ENCODE results near the gene AFP.

The AFP gene

DNA sequence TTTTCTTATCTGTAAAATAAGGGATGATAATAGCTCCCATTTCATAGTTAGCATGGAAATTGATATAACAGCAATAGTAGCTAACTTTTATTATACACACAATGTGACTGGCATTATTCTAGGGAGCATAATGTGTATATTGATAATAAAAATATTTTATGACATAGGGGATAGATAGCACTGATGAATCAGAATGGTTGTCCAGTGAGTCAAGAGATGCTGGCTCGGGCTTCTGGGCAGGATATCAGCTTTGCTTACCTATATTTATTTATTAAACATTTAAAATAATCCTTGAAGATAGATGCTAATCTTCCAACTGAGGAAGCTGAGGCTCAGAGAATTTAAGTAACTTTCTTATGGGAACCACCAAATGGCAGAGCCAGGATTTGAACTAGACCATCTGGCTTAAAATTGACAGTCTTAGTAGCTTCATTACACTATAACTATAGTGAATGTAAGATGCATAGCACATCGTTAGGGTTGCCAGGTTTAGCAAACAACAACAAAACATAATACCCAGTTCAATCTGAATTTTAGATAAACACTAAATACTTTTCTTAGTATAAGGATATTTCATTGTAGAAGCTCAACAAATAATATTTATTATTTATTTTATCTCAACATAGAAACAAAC, 2.7 kb downstream of the AFP start:
- H3K27ac Mint-ChIP-seq = no peak overlapping the region
- no peaks in the 10 kb centered on the region for H3K9me3 Mint-ChIP-seq
- H3K4me1 Mint-ChIP-seq = no peaks in the 10 kb centered on the region
- peaks cover 3% of the 10 kb centered on the region for H3K36me3 Mint-ChIP-seq (ENCODE audit: low read depth)
- H3K4me3 Mint-ChIP-seq = no peak overlapping the region
- H3K27me3 Mint-ChIP-seq (ENCODE audit: low read depth) = no peaks in the 10 kb centered on the region
- TF ChIP-seq, protein P1, sequence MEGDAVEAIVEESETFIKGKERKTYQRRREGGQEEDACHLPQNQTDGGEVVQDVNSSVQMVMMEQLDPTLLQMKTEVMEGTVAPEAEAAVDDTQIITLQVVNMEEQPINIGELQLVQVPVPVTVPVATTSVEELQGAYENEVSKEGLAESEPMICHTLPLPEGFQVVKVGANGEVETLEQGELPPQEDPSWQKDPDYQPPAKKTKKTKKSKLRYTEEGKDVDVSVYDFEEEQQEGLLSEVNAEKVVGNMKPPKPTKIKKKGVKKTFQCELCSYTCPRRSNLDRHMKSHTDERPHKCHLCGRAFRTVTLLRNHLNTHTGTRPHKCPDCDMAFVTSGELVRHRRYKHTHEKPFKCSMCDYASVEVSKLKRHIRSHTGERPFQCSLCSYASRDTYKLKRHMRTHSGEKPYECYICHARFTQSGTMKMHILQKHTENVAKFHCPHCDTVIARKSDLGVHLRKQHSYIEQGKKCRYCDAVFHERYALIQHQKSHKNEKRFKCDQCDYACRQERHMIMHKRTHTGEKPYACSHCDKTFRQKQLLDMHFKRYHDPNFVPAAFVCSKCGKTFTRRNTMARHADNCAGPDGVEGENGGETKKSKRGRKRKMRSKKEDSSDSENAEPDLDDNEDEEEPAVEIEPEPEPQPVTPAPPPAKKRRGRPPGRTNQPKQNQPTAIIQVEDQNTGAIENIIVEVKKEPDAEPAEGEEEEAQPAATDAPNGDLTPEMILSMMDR (IDR thresholded peaks at IDR 0.05; ENCODE audit: unreplicated experiment in 3 of 3) = no peak

DNA sequence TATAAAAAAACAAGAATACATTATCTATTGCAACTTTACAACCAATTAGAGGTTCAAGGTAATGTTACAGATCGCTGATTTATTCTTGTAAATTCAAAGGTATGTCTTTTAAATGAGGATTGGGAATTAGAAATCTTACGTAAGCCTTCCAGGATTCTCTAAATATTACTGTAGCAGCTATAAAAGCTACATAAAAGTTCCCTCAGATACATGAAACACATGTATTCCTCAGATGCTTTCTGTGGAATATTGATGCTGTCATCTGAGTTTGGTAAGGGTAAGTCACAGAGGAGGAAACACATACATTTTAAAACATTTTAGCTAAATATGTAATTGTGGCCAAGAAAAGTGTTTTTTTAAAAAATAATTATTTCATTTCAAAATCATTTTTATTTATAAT, 3.4 kb downstream of the AFP start:
- Mint-ChIP-seq H3K4me1 (no peaks in the 10 kb centered on the region), H3K9me3 (no peaks in the 10 kb centered on the region), H3K27me3 (ENCODE audit: low read depth) (no peaks in the 10 kb centered on the region), H3K27ac (no peak overlapping the region), H3K4me3 (no peak overlapping the region), H3K36me3 (ENCODE audit: low read depth) (peaks cover 3% of the 10 kb centered on the region)
- TF ChIP-seq, protein P1 (IDR thresholded peaks at IDR 0.05; ENCODE audit: unreplicated experiment in 3 of 3) = no peak

DNA sequence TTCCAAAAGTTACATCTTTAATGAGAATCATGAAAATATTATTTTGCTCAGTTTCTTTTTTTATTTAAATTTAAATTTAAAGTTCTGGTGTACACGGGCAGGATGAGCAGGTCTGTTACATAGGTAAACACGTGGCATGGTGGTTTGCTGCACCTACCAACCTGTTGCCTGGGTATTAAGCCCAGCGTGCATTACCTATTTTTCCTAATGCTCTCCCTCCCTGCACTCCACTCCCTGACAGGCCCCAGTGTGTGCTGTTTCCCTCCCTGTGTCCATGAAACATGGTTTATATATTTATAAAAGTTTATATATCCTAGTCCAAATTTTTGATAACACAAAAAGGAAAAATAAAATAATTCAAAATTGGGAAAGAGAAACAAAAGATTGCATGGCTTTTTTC, 4.0 kb downstream of the AFP start:
- Mint-ChIP-seq H3K4me3 (no peak overlapping the region), H3K27ac (no peak overlapping the region), H3K27me3 (ENCODE audit: low read depth) (no peaks in the 10 kb centered on the region), H3K36me3 (ENCODE audit: low read depth) (peaks cover 3% of the 10 kb centered on the region), H3K4me1 (no peaks in the 10 kb centered on the region), H3K9me3 (no peaks in the 10 kb centered on the region)
- TF ChIP-seq, protein P1 (IDR thresholded peaks at IDR 0.05; ENCODE audit: unreplicated experiment in 3 of 3) = no peak

DNA sequence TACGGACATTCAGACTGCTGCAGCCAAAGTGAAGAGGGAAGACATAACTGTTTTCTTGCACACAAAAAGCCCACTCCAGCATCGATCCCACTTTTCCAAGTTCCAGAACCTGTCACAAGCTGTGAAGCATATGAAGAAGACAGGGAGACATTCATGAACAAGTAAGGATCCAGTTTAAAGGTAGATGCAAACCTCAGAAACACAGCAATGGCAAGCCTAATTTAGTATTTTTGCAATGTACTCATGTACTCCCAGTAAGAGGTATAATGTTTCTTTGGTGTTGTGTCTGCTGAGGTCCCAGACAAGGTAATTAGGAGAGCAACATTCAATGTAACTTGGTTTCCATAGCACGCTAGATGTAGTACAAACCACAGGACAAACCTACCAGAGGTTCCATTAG, 4.6 kb downstream of the AFP start:
- Mint-ChIP-seq H3K9me3 (no peaks in the 10 kb centered on the region), H3K27me3 (ENCODE audit: low read depth) (no peaks in the 10 kb centered on the region), H3K4me1 (no peaks in the 10 kb centered on the region), H3K36me3 (ENCODE audit: low read depth) (peaks cover 3% of the 10 kb centered on the region), H3K4me3 (no peak overlapping the region), H3K27ac (no peak overlapping the region)
- TF ChIP-seq, protein P1 (IDR thresholded peaks at IDR 0.05; ENCODE audit: unreplicated experiment in 3 of 3) = no peak

DNA sequence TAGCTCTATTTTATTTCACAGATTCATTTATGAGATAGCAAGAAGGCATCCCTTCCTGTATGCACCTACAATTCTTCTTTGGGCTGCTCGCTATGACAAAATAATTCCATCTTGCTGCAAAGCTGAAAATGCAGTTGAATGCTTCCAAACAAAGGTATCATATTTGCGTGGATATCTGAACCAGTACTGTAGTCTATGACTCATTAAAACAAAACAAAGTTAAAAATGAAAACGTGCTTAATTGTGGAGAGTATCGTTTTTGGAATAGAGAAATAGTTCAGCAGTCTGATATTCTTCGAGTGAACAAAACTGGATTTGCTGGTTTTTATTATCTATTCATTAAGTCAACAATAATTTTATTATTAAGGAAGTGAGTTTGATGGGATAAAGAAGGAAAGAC, 6.3 kb downstream of the AFP start:
- Mint-ChIP-seq H3K4me1 (no peaks in the 10 kb centered on the region), H3K27ac (no peak overlapping the region), H3K9me3 (no peaks in the 10 kb centered on the region), H3K4me3 (no peak overlapping the region), H3K27me3 (ENCODE audit: low read depth) (peaks cover 4% of the 10 kb centered on the region), H3K36me3 (ENCODE audit: low read depth) (peaks cover 3% of the 10 kb centered on the region)
- TF ChIP-seq, protein P1 (IDR thresholded peaks at IDR 0.05; ENCODE audit: unreplicated experiment in 3 of 3) = no peak

DNA sequence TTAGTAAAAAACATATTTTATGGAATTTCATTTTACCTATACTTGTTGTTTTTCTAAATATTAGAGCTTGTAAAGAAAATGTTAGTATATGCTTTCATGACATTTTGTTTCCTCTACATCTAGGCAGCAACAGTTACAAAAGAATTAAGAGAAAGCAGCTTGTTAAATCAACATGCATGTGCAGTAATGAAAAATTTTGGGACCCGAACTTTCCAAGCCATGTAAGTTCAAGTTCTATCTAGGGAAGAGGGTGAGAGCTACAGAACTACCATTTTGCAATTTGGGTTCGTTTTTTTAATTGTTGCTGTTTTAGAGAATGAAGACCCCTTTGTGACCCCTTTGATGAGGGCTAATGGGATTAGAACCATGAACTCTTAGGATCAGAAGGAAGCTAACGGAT, 7.2 kb downstream of the AFP start:
- H3K4me3 Mint-ChIP-seq = no peak overlapping the region
- H3K27me3 Mint-ChIP-seq (ENCODE audit: low read depth) = peaks cover 10% of the 10 kb centered on the region
- H3K4me1 Mint-ChIP-seq = no peaks in the 10 kb centered on the region
- H3K27ac Mint-ChIP-seq = no peak overlapping the region
- H3K9me3 Mint-ChIP-seq = no peaks in the 10 kb centered on the region
- peaks cover 3% of the 10 kb centered on the region for H3K36me3 Mint-ChIP-seq (ENCODE audit: low read depth)
- TF ChIP-seq, protein P1 (IDR thresholded peaks at IDR 0.05; ENCODE audit: unreplicated experiment in 3 of 3) = no peak
